Prostate gland (tissue), 2 donors: ENCODE measurements around the gene PCSK4.

Experiments
- POLR2A ChIP-seq: fragments of 450-650 bp; IDR thresholded peaks from one replicate; pipeline ENCODE4 v1.6.1; 2016; ENCODE audit warnings: antibody characterized with exemption, mild to moderate bottlenecking
- TF ChIP-seq, protein P1 (sequence below), 4 experiments: fragments of 200-600 bp in 2 of 4; fragments of 450-650 bp in 2 of 4; sonication (generic) in 2 of 4; IDR thresholded peaks; 1 replicate in 3 of 4; 2 replicates in 1 of 4; pipeline ENCODE4 v1.5.1; 2016 to 2019; ENCODE audit warnings: antibody characterized with exemption in 4 of 4, mild to moderate bottlenecking in 2 of 4, moderate library complexity in 2 of 4

DNA sequence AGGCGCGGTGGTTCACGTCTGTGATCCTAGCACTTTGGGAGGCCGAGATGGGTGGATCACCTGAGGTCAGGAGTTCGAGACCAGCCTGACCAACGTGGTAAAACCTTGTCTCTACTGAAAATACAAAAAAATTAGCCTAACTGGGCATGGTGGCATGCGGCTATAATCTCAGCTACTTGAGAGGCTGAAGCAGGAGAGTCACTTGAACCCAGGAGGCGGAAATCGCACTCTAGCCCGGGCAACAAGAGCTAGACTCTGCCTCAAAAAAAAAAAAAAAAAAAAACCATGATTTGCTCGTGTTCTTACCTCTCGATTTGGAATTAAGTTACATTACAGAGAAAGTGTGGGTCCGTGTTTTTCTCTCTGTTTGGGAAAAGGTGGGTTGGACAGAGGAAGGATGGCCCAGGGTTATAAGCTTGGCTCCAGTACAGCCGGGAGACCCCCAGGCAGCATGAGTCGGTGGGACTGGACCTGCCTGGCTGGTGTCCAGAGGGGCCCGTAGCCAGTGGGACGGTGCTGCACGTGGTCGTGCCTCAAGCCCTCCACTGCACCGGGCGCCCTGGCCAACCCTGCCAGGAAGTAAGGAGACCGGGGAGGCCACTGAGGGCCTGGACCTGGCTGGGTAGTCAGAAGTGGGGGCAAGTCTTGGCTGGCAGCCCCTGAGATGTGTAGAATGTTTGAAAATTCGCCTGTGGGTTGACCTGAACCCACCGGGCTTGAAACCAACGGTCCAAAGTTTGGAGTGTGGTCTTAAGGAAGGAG is 48.3 kb downstream of the PCSK4 start:
- TF ChIP-seq, protein P1, sequence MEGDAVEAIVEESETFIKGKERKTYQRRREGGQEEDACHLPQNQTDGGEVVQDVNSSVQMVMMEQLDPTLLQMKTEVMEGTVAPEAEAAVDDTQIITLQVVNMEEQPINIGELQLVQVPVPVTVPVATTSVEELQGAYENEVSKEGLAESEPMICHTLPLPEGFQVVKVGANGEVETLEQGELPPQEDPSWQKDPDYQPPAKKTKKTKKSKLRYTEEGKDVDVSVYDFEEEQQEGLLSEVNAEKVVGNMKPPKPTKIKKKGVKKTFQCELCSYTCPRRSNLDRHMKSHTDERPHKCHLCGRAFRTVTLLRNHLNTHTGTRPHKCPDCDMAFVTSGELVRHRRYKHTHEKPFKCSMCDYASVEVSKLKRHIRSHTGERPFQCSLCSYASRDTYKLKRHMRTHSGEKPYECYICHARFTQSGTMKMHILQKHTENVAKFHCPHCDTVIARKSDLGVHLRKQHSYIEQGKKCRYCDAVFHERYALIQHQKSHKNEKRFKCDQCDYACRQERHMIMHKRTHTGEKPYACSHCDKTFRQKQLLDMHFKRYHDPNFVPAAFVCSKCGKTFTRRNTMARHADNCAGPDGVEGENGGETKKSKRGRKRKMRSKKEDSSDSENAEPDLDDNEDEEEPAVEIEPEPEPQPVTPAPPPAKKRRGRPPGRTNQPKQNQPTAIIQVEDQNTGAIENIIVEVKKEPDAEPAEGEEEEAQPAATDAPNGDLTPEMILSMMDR (IDR thresholded peaks at IDR 0.05) = no peak
- TF ChIP-seq POLR2A = no peak
